Measurements from ENCODE around the gene INVS.

DNA sequence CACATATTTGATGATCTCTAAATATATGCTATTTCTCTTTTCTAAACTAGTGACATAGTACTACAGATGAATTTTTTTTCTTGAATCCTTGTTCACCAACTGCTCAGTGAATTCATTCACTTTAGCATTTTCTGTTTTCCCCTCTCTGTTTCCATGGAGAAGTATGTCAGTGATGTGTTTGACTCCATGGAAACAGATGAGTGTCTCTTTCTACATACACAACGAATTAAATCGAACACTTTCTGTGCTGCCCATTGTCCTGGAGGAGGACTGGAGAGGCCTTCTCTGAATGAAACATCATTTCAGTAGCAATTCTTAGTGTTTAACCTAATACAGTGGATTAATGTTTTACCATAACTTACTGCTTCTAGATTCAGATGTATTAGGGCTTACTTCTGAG is 9.5 kb downstream of the INVS start:
- TF ChIP-seq, protein P1, sequence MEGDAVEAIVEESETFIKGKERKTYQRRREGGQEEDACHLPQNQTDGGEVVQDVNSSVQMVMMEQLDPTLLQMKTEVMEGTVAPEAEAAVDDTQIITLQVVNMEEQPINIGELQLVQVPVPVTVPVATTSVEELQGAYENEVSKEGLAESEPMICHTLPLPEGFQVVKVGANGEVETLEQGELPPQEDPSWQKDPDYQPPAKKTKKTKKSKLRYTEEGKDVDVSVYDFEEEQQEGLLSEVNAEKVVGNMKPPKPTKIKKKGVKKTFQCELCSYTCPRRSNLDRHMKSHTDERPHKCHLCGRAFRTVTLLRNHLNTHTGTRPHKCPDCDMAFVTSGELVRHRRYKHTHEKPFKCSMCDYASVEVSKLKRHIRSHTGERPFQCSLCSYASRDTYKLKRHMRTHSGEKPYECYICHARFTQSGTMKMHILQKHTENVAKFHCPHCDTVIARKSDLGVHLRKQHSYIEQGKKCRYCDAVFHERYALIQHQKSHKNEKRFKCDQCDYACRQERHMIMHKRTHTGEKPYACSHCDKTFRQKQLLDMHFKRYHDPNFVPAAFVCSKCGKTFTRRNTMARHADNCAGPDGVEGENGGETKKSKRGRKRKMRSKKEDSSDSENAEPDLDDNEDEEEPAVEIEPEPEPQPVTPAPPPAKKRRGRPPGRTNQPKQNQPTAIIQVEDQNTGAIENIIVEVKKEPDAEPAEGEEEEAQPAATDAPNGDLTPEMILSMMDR (IDR thresholded peaks at IDR 0.05), result no peak
- TF ChIP-seq POLR2A (IDR thresholded peaks at IDR 0.05), result no peak

All from uterus (tissue), 2 donors.